Ascending aorta (tissue), 2 donors: ENCODE measurements around the gene ICA1L. TPM values are rescaled to one million over a fixed set of nuclear protein-coding genes. Genes with fewer than 3 reads are reported as not detected.

Experiments
- DNase-seq, 2 donors: peaks; one replicate each; pipeline ENCODE4 v3.0.0-alpha.2; 2019; ENCODE audit warnings: low spot score in 2 of 2
- H3K27ac ChIP-seq, 2 donors: fragments of 200-600 bp; sonication (generic); one replicate each; pipeline ENCODE4 v1.5.1; 2016 to 2017; ENCODE audit warnings: mild to moderate bottlenecking in 1 of 2
- H3K27me3 ChIP-seq: fragments of 200-600 bp; sonication (generic); one replicate; pipeline ENCODE4 v1.5.1; 2017
- H3K36me3 ChIP-seq, 2 donors: fragments of 200-600 bp; sonication (generic); one replicate each; pipeline ENCODE4 v1.5.1; 2016
- H3K4me1 ChIP-seq, 2 donors: fragments of 200-600 bp; sonication (generic); one replicate each; pipeline ENCODE4 v1.5.1; 2016 to 2017; ENCODE audit warnings: mild to moderate bottlenecking in 1 of 2
- H3K4me3 ChIP-seq, 2 donors: fragments of 200-600 bp; sonication (generic); one replicate each; pipeline ENCODE4 v1.5.1; 2016 to 2017; ENCODE audit warnings: mild to moderate bottlenecking in 1 of 2
- H3K9me3 ChIP-seq, 2 donors: fragments of 200-600 bp; sonication (generic); one replicate each; pipeline ENCODE4 v1.5.1; 2016
- intact Hi-C: fragments of 100-400 bp; cut with DNase I; formaldehyde crosslinking; loops from one replicate; pipeline ENCODE4 v1.15.1; 2023
- total RNA-seq: library from RNA; depleted of rRNA; stranded (reverse); fragments of >200 nt; gene quantifications from one replicate; pipeline ENCODE4 v1.1.0, GENCODE V29; 2016
- TF ChIP-seq, protein P1 (sequence below), 3 experiments: fragments of 200-600 bp in 2 of 3; fragments of 450-650 bp in 1 of 3; sonication (generic) in 2 of 3; IDR thresholded peaks; one replicate each; pipeline ENCODE4 v1.5.1; 2016 to 2019; ENCODE audit warnings: antibody characterized with exemption in 3 of 3, mild to moderate bottlenecking in 1 of 3, moderate library complexity in 1 of 3

ICA1L gene
- total RNA-seq, 1 donor from 2014 or later: 0.43 TPM

DNA sequence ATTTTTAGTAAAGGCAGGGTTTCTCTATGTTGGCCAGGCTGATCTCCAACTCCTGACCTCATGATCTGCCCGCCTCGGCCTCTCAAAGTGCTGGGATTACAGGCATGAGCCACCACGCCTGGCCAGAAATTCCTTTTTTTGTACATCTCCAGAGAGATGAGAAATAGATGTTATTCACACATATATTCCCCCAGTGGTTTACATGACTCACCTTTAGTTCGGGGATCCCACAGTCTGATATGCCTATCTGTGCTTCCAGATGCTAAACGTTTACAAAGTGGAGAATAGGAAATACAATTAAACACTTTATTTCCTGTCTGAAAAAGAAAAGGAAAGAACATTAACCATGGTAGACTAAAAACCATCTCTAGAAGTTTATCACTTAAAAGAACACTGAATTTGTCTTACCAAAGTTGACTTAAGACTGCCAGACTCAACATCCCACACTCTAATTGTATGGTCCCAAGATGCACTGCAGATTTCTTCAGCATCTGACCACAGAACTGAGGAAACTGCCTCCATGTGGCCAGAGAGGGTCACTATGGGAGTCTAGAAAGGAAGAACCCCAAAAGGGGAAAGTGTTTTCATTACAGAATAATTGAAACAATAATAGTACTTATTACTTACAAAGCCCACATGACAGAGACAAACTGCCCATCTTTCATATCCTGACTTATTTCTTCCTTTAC lies 12.6 kb upstream of the ICA1L start:
- DNase-seq: no peak
- no peaks in the 10 kb centered on the region for H3K4me1 ChIP-seq
- H3K9me3 ChIP-seq: no peaks in the 10 kb centered on the region
- intact Hi-C loops: no loop called here
- no peak overlapping the region for H3K27ac ChIP-seq
- no peak overlapping the region for H3K4me3 ChIP-seq
- peaks cover 6 to 22% of the 10 kb centered on the region in 2 donors for H3K36me3 ChIP-seq
- H3K27me3 ChIP-seq: no peaks in the 10 kb centered on the region
- TF ChIP-seq, protein P1, sequence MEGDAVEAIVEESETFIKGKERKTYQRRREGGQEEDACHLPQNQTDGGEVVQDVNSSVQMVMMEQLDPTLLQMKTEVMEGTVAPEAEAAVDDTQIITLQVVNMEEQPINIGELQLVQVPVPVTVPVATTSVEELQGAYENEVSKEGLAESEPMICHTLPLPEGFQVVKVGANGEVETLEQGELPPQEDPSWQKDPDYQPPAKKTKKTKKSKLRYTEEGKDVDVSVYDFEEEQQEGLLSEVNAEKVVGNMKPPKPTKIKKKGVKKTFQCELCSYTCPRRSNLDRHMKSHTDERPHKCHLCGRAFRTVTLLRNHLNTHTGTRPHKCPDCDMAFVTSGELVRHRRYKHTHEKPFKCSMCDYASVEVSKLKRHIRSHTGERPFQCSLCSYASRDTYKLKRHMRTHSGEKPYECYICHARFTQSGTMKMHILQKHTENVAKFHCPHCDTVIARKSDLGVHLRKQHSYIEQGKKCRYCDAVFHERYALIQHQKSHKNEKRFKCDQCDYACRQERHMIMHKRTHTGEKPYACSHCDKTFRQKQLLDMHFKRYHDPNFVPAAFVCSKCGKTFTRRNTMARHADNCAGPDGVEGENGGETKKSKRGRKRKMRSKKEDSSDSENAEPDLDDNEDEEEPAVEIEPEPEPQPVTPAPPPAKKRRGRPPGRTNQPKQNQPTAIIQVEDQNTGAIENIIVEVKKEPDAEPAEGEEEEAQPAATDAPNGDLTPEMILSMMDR (IDR thresholded peaks at IDR 0.05): no peak

DNA sequence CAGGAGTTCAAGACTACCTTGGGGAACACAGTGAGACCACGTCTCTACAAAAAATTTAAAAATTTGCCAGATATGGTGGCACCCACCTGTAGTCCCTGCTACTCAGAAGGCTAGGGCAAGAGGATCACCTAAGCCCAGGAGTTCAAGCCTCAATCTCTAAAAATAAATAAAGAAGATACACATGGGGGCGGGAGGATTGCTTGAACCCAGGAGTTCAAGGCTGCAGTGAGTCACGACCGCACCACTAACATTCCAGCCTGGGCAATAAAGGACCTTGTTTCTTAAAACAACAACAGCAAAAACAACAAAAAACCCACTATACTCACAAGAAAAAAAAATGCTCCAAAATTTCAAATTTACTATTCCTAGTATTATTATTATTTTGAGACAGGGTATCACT lies 10.0 kb upstream of the ICA1L start:
- H3K9me3 ChIP-seq: no peaks in the 10 kb centered on the region
- no peak for DNase-seq
- no peaks in the 10 kb centered on the region for H3K27me3 ChIP-seq
- intact Hi-C loops: no loop called here
- peaks cover 6 to 22% of the 10 kb centered on the region in 2 donors for H3K36me3 ChIP-seq
- H3K27ac ChIP-seq: no peak overlapping the region
- H3K4me1 ChIP-seq: no peaks in the 10 kb centered on the region
- TF ChIP-seq, protein P1 (IDR thresholded peaks at IDR 0.05): no peak
- H3K4me3 ChIP-seq: no peak overlapping the region

DNA sequence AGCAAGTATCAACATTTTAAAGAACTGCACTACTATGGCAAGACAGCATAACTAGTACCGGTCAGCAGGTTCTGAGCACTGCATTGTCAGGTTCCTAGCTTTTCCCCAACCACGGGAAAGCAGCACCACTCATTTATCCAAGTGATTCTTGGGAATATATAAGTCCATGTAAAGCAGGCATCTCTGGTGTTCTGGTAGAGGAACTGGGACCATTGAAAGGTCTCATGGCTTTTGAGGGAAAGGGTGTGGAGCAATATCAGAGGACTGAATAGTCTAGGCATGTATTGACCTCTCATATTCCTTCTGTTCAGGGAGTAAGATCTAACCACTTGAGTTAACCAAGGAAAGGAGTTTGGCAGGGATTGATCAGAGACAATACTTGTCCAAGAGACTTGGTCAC lies 6.1 kb upstream of the ICA1L start:
- Histone ChIP-seq H3K9me3 (no peaks in the 10 kb centered on the region), H3K27me3 (no peaks in the 10 kb centered on the region), H3K4me1 (no peaks in the 10 kb centered on the region), H3K4me3 (no peak overlapping the region), H3K36me3 (peaks cover under 1 to 2% of the 10 kb centered on the region in 2 donors), H3K27ac (no peak overlapping the region)
- DNase-seq: no peak
- intact Hi-C loops: no loop called here
- TF ChIP-seq, protein P1 (IDR thresholded peaks at IDR 0.05): no peak

DNA sequence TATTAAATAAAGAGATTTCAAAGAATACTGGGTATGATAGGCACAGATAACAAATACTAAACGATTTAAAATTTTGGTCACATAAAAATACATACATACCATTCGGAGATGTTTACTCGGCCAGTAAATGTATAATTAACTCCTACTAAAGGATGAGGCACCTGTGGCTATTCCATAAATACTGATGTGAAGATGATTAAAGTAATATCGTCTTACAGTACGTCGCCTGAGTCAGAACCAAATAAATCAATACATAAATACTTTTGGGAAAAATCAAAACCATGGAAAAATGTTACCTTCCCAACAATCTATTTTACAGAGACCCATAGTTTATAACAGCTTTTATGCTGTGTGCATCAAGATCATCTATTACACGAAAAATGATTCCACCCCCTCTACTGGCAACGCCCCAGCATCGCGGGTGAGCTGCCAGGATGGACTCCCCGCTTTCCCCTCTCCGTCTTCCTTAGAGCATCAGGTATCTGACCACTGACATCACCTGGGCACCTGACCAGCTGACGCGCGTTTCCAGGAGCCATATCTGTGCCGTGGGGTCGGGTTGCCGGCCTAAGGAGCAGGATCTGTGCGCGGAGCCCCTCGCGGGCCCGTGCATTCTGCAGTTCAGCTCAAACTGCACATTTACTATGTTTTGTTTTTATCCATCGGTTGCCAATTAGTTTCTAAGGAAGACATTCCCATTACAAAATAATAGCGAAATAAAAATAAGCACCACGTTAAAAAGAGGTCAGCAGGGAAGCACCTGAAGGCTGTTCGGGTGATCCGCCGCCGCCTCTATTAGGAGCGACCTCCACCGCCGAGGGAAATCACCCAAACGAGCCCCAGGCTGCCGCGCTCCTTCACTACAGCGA lies 901 bp downstream of the ICA1L start:
- Histone ChIP-seq H3K4me1 (no peaks in the 10 kb centered on the region), H3K36me3 (no peaks in the 10 kb centered on the region), H3K9me3 (no peaks in the 10 kb centered on the region), H3K27me3 (no peaks in the 10 kb centered on the region), H3K27ac (peak overlapping the region; percentile 47 to 82), H3K4me3 (peak overlapping the region; percentile 85 to 87)
- DNase-seq: peak in 1 of 2 donors; percentile 78
- TF ChIP-seq, protein P1 (IDR thresholded peaks at IDR 0.05): peak; percentile 8 to 33 (median 11)
- intact Hi-C loops: loop anchor here (2.0 to 5.0 kb wide), 3 partner anchors 63 to 283 kb away; partner anchors contain the start of gene FAM117B

DNA sequence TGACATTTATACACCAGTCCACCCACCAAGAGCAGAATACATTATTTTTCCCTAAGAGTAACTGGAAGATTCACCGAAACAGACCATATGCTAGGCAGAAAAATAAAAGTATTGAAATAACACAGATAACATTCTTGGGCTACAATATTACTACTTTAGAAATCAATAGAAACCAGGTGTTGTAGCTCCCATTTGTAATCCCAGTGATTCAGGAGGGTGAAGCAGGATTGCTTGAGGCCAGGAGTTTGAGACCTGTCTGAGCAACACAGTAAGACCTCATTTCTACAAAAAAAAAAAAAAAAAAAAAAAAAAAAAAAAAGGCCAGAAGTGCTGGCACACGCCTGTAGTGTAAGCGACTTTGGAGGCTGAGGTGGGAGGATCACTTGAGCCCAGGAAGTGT lies 9.6 kb downstream of the ICA1L start:
- H3K9me3 ChIP-seq: no peaks in the 10 kb centered on the region
- intact Hi-C loops: no loop called here
- no peak for DNase-seq
- H3K27me3 ChIP-seq: no peaks in the 10 kb centered on the region
- no peaks in the 10 kb centered on the region for H3K4me1 ChIP-seq
- H3K27ac ChIP-seq: no peak overlapping the region
- no peak overlapping the region for H3K4me3 ChIP-seq
- TF ChIP-seq, protein P1 (IDR thresholded peaks at IDR 0.05): no peak
- H3K36me3 ChIP-seq: no peaks in the 10 kb centered on the region
